HepG2 (cell line): ENCODE results near the gene ACSL3. TPM values are rescaled to one million over a fixed set of nuclear protein-coding genes. Genes with fewer than 3 reads are reported as not detected.

Experiments
- BCLAF1 ChIP-seq: fragments of 450-650 bp; IDR thresholded peaks from 2 replicates; pipeline ENCODE4 v1.6.1; 2017; ENCODE audit warnings: mild to moderate bottlenecking
- CEBPG ChIP-seq: IDR thresholded peaks from 2 replicates; pipeline ENCODE4 v1.6.1; 2016
- CREBL2 ChIP-seq: sonication (generic); formaldehyde crosslinking; IDR thresholded peaks from 2 replicates; pipeline ENCODE4 v1.8.1; 2023; ENCODE audit warnings: missing genetic modification reagents, mild to moderate bottlenecking, borderline replicate concordance
- DNMT1 ChIP-seq: sonication (generic); formaldehyde crosslinking; IDR thresholded peaks from 2 replicates; pipeline ENCODE4 v1.5.1; 2020; ENCODE audit warnings: mild to moderate bottlenecking, missing genetic modification reagents
- HDAC2 ChIP-seq: sonication (generic); formaldehyde crosslinking; IDR thresholded peaks from 2 replicates; pipeline ENCODE4 v1.4.0; 2020; ENCODE audit warnings: missing genetic modification reagents
- ISX ChIP-seq: sonication (generic); formaldehyde crosslinking; conservative IDR thresholded peaks from 2 replicates; pipeline ENCODE4 v1.5.0; 2020; ENCODE audit warnings: missing genetic modification reagents
- KLF13 ChIP-seq: sonication (generic); formaldehyde crosslinking; IDR thresholded peaks from 2 replicates; pipeline ENCODE4 v1.4.0; 2020; ENCODE audit warnings: mild to moderate bottlenecking, missing genetic modification reagents
- MLXIP ChIP-seq: sonication (generic); formaldehyde crosslinking; IDR thresholded peaks from 2 replicates; pipeline ENCODE4 v1.9.0; 2021; ENCODE audit warnings: missing genetic modification reagents, borderline replicate concordance
- PLRG1 ChIP-seq: fragments of 450-650 bp; conservative IDR thresholded peaks from 2 replicates; pipeline ENCODE4 v1.6.1; 2016
- POLR2AphosphoS2 ChIP-seq: IDR thresholded peaks from 2 replicates; pipeline ENCODE4 v1.6.1; 2011; ENCODE audit warnings: low read depth, low read length, improper control_type of control experiment
- POLR2AphosphoS5 ChIP-seq: IDR thresholded peaks from 2 replicates; pipeline ENCODE4 v1.6.1; 2012; ENCODE audit warnings: low read depth, low read length
- SNAPC4 ChIP-seq: sonication (generic); formaldehyde crosslinking; IDR thresholded peaks from 2 replicates; pipeline ENCODE4 v1.4.0; 2020; ENCODE audit warnings: mild to moderate bottlenecking, missing genetic modification reagents
- SP1 ChIP-seq, 2 experiments: fragments of 450-650 bp in 1 of 2; sonication (generic) in 1 of 2; formaldehyde crosslinking in 1 of 2; IDR thresholded peaks; 2 replicates each; pipeline versions ENCODE4 v1.4.0 to v1.6.1; 2016 to 2020; ENCODE audit warnings: missing genetic modification reagents in 1 of 2
- TEAD3 ChIP-seq: optimal IDR thresholded peaks from 2 replicates; pipeline ENCODE3; 2016; ENCODE audit warnings: borderline replicate concordance
- ZBTB42 ChIP-seq: sonication (generic); formaldehyde crosslinking; IDR thresholded peaks from 2 replicates; pipeline ENCODE4 v1.5.0; 2020; ENCODE audit warnings: mild to moderate bottlenecking, missing genetic modification reagents
- ZC3H13 ChIP-seq: sonication (generic); formaldehyde crosslinking; IDR thresholded peaks from 2 replicates; pipeline ENCODE4 v1.8.1; 2023; ENCODE audit warnings: mild to moderate bottlenecking, missing genetic modification reagents, moderate library complexity
- ZMYM4 ChIP-seq: sonication (generic); formaldehyde crosslinking; IDR thresholded peaks from 2 replicates; pipeline ENCODE4 v1.8.1; 2023; ENCODE audit warnings: mild to moderate bottlenecking, missing genetic modification reagents
- ZNF33A ChIP-seq: sonication (generic); formaldehyde crosslinking; IDR thresholded peaks from 2 replicates; pipeline ENCODE4 v1.5.1; 2020; ENCODE audit warnings: missing genetic modification reagents, mild to moderate bottlenecking, moderate library complexity, borderline replicate concordance
- ZNF383 ChIP-seq: sonication (generic); formaldehyde crosslinking; IDR thresholded peaks from 2 replicates; pipeline ENCODE4 v1.4.0; 2020; ENCODE audit warnings: missing genetic modification reagents, mild to moderate bottlenecking, borderline replicate concordance
- ZNF501 ChIP-seq: sonication (generic); formaldehyde crosslinking; IDR thresholded peaks from 2 replicates; pipeline ENCODE4 v1.5.1; 2020; ENCODE audit warnings: mild to moderate bottlenecking, moderate library complexity, missing genetic modification reagents
- ZSCAN21 ChIP-seq: sonication (generic); formaldehyde crosslinking; IDR thresholded peaks from 2 replicates; pipeline ENCODE4 v1.8.0; 2022; ENCODE audit warnings: mild to moderate bottlenecking, missing genetic modification reagents, moderate library complexity, borderline replicate concordance
- ZSCAN9 ChIP-seq: IDR thresholded peaks from 2 replicates; pipeline ENCODE4 v1.6.1; 2016; ENCODE audit warnings: borderline replicate concordance
- polyA plus RNA-seq, 8 experiments: library from polyadenylated mRNA; depleted of rRNA in 3 of 8; stranded (reverse) in 7 of 8; unstranded in 1 of 8; fragments of >200 nt; fragmentation: Illumina TruSeq in 4 of 8; extraction: Trizol in 4 of 8; gene quantifications; 2 replicates each; pipeline versions ENCODE4 v1.2.1 to v1.2.3, GENCODE V29; 2011 to 2016; ENCODE audit warnings: low read depth in 4 of 8, missing spikeins in 1 of 8, mixed read lengths in 1 of 8; ENCODE audit not compliant: insufficient read depth in 1 of 8
- total RNA-seq, 5 experiments: library from RNA; depleted of rRNA; stranded (reverse); fragments of >200 nt; fragmentation: Illumina TruSeq; extraction: Trizol; gene quantifications; 2 replicates each; pipeline ENCODE4 v1.2.3, GENCODE V29; 2016; ENCODE audit warnings: low read depth in 1 of 5

The ACSL3 gene
- total and polyA plus RNA-seq, 2 of the 13 experiments (the other 11 are each of a cell fraction or from before 2014, with no cell fraction given): 305 to 365 TPM

- no peak for TF ChIP-seq ZNF383 (CRISPR knock-in tag)
- TF ChIP-seq BCLAF1: no peak
- peak; percentile 33; the same call in 1 of the 2 replicates for TF ChIP-seq POLR2AphosphoS5
- TF ChIP-seq PLRG1: no peak
- no peak for TF ChIP-seq ZMYM4 (CRISPR knock-in tag)
- no peak for TF ChIP-seq DNMT1 (CRISPR knock-in tag)
- TF ChIP-seq ZBTB42 (CRISPR knock-in tag): no peak
- 0 out of 2 replicates have a peak, but pooled peaks have one; percentile 27 for TF ChIP-seq CEBPG (CRISPR knock-in tag)
- TF ChIP-seq ZSCAN21 (CRISPR knock-in tag): no peak
- peak; percentile 80 for TF ChIP-seq TEAD3
- TF ChIP-seq ZNF33A (CRISPR knock-in tag): no peak
- no peak for TF ChIP-seq POLR2AphosphoS2
- 0 out of 2 replicates have a peak, but pooled peaks have one; percentile 58 for TF ChIP-seq ZC3H13
- no peak for TF ChIP-seq MLXIP (CRISPR knock-in tag)
- TF ChIP-seq ZNF501 (CRISPR knock-in tag): no peak
- TF ChIP-seq CREBL2 (CRISPR knock-in tag): no peak
- no peak for TF ChIP-seq KLF13 (CRISPR knock-in tag)
- TF ChIP-seq HDAC2 (CRISPR knock-in tag): no peak
- TF ChIP-seq SNAPC4 (CRISPR knock-in tag): no peak
- no peak for TF ChIP-seq ISX (CRISPR knock-in tag)
- TF ChIP-seq SP1 (IDR thresholded peaks at IDR 0.05): no peak
- TF ChIP-seq SP1 (CRISPR knock-in tag; IDR thresholded peaks at IDR 0.05): no peak
- TF ChIP-seq ZSCAN9 (CRISPR knock-in tag): no peak
Observed at GRCh38 chr2:222864296-222864695, 3.5 kb downstream of the ACSL3 start (continued).
